GM12878 (cell line): ENCODE measurements around the gene BRDT. TPM values are rescaled to one million over a fixed set of nuclear protein-coding genes. Genes with fewer than 3 reads are reported as not detected.

Experiments
- ATAC-seq: fragments of 200-7000 bp; cut with Tn5 transposase; 3 replicates; pipeline ENCODE4 v1.9.1; 2020; ENCODE audit warnings: mild to moderate bottlenecking, moderate library complexity
- BruUV-seq: library from RNA; stranded (reverse); fragments of 400-500 nt; replicated peaks from 2 replicates; lab custom pipeline; 2021; lab: Mats Ljungman, UMichigan
- CTCF ChIA-PET: fragments of 300-600 bp; sonication (Branson Sonifier 250); formaldehyde crosslinking; extraction: SDS; loops from one replicate; lab custom pipeline; 2021; ENCODE audit warnings: inconsistent platforms; lab: Yijun Ruan, JAX
- POLR2A ChIA-PET: fragments of 350-600 bp; formaldehyde crosslinking; extraction: SDS; loops from one replicate; lab custom pipeline; 2021; ENCODE audit warnings: inconsistent platforms; lab: Charles Lee
- RAD21 ChIA-PET: fragments of 300-600 bp; sonication (Branson Sonifier 250); formaldehyde crosslinking; loops from one replicate; lab custom pipeline; 2023; ENCODE audit warnings: antibody characterized with exemption; ENCODE audit not compliant: unreplicated experiment; lab: Charles Lee
- SMC1A ChIA-PET: fragments of 300-600 bp; sonication (Branson Sonifier 250); formaldehyde crosslinking; loops from one replicate; lab custom pipeline; 2023; ENCODE audit not compliant: unreplicated experiment, uncharacterized antibody; lab: Charles Lee
- DNase-seq: peaks from one replicate; pipeline ENCODE4 v3.0.0-alpha.2; 2011; ENCODE audit warnings: low read depth, low spot score
- FAIRE-seq: peaks from 3 replicates; lab custom pipeline; 2011; peaks lifted over from hg19 to GRCh38; lab: Jason Lieb, UNC
- H2AFZ ChIP-seq: 2 replicates; pipeline ENCODE4 v1.6.0; 2011; ENCODE audit warnings: low read depth, low read length, control low read depth; ENCODE audit not compliant: control insufficient read depth
- H3K27ac ChIP-seq: 2 replicates; pipeline ENCODE4 v1.5.1; 2011; ENCODE audit warnings: control low read depth; ENCODE audit not compliant: control insufficient read depth, insufficient read depth
- H3K27me3 ChIP-seq, 2 experiments: replicated peaks in 1 of 2; 2 replicates each; pipeline versions ENCODE4 v1.6.0 to v1.6.1; 2011; ENCODE audit warnings: low read length in 1 of 2; ENCODE audit not compliant: control insufficient read depth in 2 of 2, insufficient read depth in 2 of 2
- H3K36me3 ChIP-seq, 2 experiments: 2 replicates each; pipeline ENCODE4 v1.5.1; 2011; ENCODE audit warnings: low read length in 1 of 2; ENCODE audit not compliant: control insufficient read depth in 2 of 2, insufficient read depth in 2 of 2
- H3K4me1 ChIP-seq: 2 replicates; pipeline ENCODE4 v1.6.1; 2011; ENCODE audit warnings: mild to moderate bottlenecking, low read length, moderate library complexity, mixed read lengths; ENCODE audit not compliant: control insufficient read depth, insufficient read depth
- H3K4me2 ChIP-seq: 2 replicates; pipeline ENCODE4 v1.6.0; 2011; ENCODE audit warnings: control low read depth; ENCODE audit not compliant: control insufficient read depth, insufficient read depth
- H3K4me3 ChIP-seq: fragments of 200-600 bp; sonication (generic); 2 replicates; pipeline ENCODE4 v1.5.1; 2016
- H3K79me2 ChIP-seq: 2 replicates; pipeline ENCODE4 v1.6.0; 2011; ENCODE audit warnings: low read length; ENCODE audit not compliant: control insufficient read depth, insufficient read depth
- H3K9ac ChIP-seq: 2 replicates; pipeline ENCODE4 v1.8.0; 2011; ENCODE audit warnings: low read length, control low read depth, mixed read lengths; ENCODE audit not compliant: control insufficient read depth, insufficient read depth
- H3K9me3 ChIP-seq: replicated peaks from 3 replicates; pipeline ENCODE4 v1.5.1; 2011; ENCODE audit warnings: mild to moderate bottlenecking, low read length; ENCODE audit not compliant: control insufficient read depth, insufficient read depth
- H4K20me1 ChIP-seq: 2 replicates; pipeline ENCODE4 v1.6.0; 2011; ENCODE audit not compliant: control insufficient read depth, insufficient read depth
- FOS ChIP-seq: IDR thresholded peaks from 3 replicates; pipeline ENCODE4 v1.6.1; 2011; ENCODE audit warnings: borderline replicate concordance; ENCODE audit not compliant: insufficient read length; ENCODE audit errors: extremely low read depth
- MEF2A ChIP-seq: IDR thresholded peaks from 2 replicates; pipeline ENCODE4 v1.6.1; 2011; ENCODE audit warnings: low read depth, mild to moderate bottlenecking, low read length, moderate library complexity; ENCODE audit not compliant: insufficient read depth
- NFIC ChIP-seq: IDR thresholded peaks from 2 replicates; pipeline ENCODE4 v1.6.1; 2012; ENCODE audit warnings: low read depth, mild to moderate bottlenecking, inconsistent platforms, low read length, moderate library complexity
- STAT3 ChIP-seq: IDR thresholded peaks from 2 replicates; pipeline ENCODE4 v1.6.1; 2011; ENCODE audit warnings: low read depth, low read length, improper control_type of control experiment
- ZBED1 ChIP-seq: IDR thresholded peaks from 2 replicates; pipeline ENCODE4 v1.6.1; 2016; ENCODE audit warnings: borderline replicate concordance
- ZNF24 ChIP-seq: fragments of 450-650 bp; IDR thresholded peaks from 2 replicates; pipeline ENCODE4 v1.6.1; 2017; ENCODE audit warnings: antibody characterized with exemption, mild to moderate bottlenecking
- WGBS: methylation state at CpG from one replicate; pipeline ENCODE4 v1.1.6; 2016; ENCODE audit warnings: low lambda C conversion rate; ENCODE audit not compliant: insufficient replicate concordance, insufficient coverage; ENCODE audit errors: missing lambda C conversion rate; 5-methylcytosine and 5-hydroxymethylcytosine counted together
- in situ Hi-C: fragments of 300-500 bp; cut with MboI; formaldehyde crosslinking; loops from 9 replicates; pipeline ENCODE4 v1.14.3; 2018; ENCODE audit warnings: mixed read lengths
- intact Hi-C: fragments of 100-400 bp; cut with micrococcal nuclease; formaldehyde crosslinking; loops from one replicate; pipeline ENCODE4 v1.14.2; 2022; ENCODE audit not compliant: unreplicated experiment
- polyA plus RNA-seq, 11 experiments: library from polyadenylated mRNA; depleted of rRNA in 4 of 11; unstranded in 6 of 11; stranded (reverse) in 5 of 11; fragments of >200 nt; fragmentation: Nextera tagmentation in 4 of 11; fragmentation: Illumina TruSeq in 1 of 11; extraction: Ambion mirVana in 4 of 11; extraction: Trizol in 1 of 11; gene quantifications; 1 replicate in 1 of 11; 2 replicates in 10 of 11; pipeline versions ENCODE4 v1.2.1 to v1.2.3, GENCODE V29; 2011 to 2016; ENCODE audit warnings: inconsistent platforms in 2 of 11, missing spikeins in 2 of 11, low read depth in 1 of 11
- total RNA-seq, 4 experiments: library from RNA; depleted of rRNA in 3 of 4; stranded (reverse); fragments of >200 nt in 3 of 4; fragmentation: Illumina TruSeq in 1 of 4; extraction: Trizol in 1 of 4; gene quantifications; 2 replicates each; pipeline versions ENCODE4 v1.2.1 to v1.2.3, GENCODE V29; 2013 to 2021
- TF ChIP-seq, protein P1 (sequence below): fragments of 450-650 bp; IDR thresholded peaks from 2 replicates; pipeline ENCODE4 v1.6.1; 2017; ENCODE audit warnings: mild to moderate bottlenecking, moderate library complexity

The BRDT gene
- total and polyA plus RNA-seq, 10 of the 15 experiments (the other 5 are each of a cell fraction or from before 2014, with no cell fraction given): 0.02 to 0.11 TPM; not detected in 8

DNA sequence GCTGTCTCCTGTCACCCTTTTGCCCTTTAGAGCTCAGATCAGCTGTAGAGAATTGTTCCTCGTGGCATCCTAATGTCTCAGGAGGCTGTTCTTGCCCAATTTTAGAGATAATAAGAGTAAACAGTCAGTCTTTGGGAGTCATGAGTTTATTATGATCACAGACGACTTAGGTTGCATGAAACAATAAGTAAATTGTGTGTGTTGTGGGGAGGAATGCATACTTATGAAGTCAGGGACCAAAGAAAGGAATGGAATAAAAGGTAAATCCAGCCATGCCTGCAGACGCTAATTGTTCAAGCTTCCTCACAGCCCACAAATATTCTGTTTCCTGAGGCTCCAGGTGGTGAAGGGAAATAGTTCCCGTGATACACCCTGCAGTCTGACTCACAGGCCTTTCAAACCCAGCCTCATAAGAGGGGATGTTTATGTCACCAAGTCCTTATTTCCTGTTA, 81.5 kb downstream of the BRDT start:
- FAIRE-seq: no peak
- Histone ChIP-seq H3K27me3 (peaks cover 5 to 14% of the 10 kb centered on the region in 2 experiments), H3K4me3 (no peak overlapping the region), H3K79me2 (no peaks in the 10 kb centered on the region), H3K27ac (no peak overlapping the region), H3K4me1 (no peaks in the 10 kb centered on the region), H3K9ac (no peak overlapping the region), H3K36me3 (no peaks in the 10 kb centered on the region), H4K20me1 (no peaks in the 10 kb centered on the region), H3K9me3 (no peaks in the 10 kb centered on the region), H2AFZ (no peak overlapping the region), H3K4me2 (no peak overlapping the region)
- ChIA-PET CTCF (no interaction called here), POLR2A (no interaction called here), SMC1A (no interaction called here), RAD21 (no interaction called here)
- 10% methylated on average over 4 of the region's 4 CpGs for WGBS
- ATAC-seq: no peak
- TF ChIP-seq MEF2A: no peak
- no peak for TF ChIP-seq ZBED1
- TF ChIP-seq FOS: no peak
- no peak for TF ChIP-seq STAT3
- TF ChIP-seq, protein P1, sequence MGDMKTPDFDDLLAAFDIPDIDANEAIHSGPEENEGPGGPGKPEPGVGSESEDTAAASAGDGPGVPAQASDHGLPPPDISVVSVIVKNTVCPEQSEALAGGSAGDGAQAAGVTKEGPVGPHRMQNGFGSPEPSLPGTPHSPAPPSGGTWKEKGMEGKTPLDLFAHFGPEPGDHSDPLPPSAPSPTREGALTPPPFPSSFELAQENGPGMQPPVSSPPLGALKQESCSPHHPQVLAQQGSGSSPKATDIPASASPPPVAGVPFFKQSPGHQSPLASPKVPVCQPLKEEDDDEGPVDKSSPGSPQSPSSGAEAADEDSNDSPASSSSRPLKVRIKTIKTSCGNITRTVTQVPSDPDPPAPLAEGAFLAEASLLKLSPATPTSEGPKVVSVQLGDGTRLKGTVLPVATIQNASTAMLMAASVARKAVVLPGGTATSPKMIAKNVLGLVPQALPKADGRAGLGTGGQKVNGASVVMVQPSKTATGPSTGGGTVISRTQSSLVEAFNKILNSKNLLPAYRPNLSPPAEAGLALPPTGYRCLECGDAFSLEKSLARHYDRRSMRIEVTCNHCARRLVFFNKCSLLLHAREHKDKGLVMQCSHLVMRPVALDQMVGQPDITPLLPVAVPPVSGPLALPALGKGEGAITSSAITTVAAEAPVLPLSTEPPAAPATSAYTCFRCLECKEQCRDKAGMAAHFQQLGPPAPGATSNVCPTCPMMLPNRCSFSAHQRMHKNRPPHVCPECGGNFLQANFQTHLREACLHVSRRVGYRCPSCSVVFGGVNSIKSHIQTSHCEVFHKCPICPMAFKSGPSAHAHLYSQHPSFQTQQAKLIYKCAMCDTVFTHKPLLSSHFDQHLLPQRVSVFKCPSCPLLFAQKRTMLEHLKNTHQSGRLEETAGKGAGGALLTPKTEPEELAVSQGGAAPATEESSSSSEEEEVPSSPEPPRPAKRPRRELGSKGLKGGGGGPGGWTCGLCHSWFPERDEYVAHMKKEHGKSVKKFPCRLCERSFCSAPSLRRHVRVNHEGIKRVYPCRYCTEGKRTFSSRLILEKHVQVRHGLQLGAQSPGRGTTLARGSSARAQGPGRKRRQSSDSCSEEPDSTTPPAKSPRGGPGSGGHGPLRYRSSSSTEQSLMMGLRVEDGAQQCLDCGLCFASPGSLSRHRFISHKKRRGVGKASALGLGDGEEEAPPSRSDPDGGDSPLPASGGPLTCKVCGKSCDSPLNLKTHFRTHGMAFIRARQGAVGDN: no peak
- no peak for TF ChIP-seq ZNF24
- TF ChIP-seq NFIC: no peak
- intact Hi-C loops: no loop called here
- in situ Hi-C loops: no loop called here
- BruUV-seq: no TSS peak
- no peak for DNase-seq
